ENCODE measurements around the gene S1PR4. TPM values are rescaled to one million over a fixed set of nuclear protein-coding genes. Genes with fewer than 3 reads are reported as not detected.

S1PR4 gene
- total RNA-seq, 2 experiments from 2014 or later, result 70.2 to 73.7 TPM

DNA sequence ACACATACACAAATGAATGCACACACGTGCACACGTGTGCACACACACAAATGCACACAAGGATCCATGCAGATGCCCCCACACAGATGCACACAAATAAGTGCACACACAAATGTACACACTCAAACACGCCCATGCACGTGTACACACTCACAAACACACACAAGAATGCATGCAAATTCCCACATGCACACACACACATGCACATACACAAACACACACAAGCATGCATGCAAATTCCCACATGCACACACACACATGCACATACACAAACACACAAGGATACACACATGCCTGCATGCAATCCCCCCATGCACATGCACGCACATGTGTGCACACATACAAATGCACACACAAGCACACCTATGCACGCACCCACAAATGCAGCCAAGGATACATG, 29.5 kb upstream of the S1PR4 start:
- H3K27ac Mint-ChIP-seq, result no peak overlapping the region
- TF ChIP-seq CTCF (IDR thresholded peaks at IDR 0.05), result no peak
- intact Hi-C loops (cut with DNase I, micrococcal nuclease), result no loop called here
- no peak for ATAC-seq (ENCODE audit: poor library complexity)
- no peaks in the 10 kb centered on the region for H3K27me3 ChIP-seq (ENCODE audit: control insufficient read depth in 1 of 2, insufficient read depth in 2 of 2, low read length in 2 of 2)
- H3K4me1 ChIP-seq (ENCODE audit: insufficient read depth, low read length), result peaks cover 27% of the 10 kb centered on the region
- H3K4me3 Mint-ChIP-seq, result no peak overlapping the region
- peaks cover 0 to 6% of the 10 kb centered on the region in 2 experiments for H3K9me3 ChIP-seq (ENCODE audit: control insufficient read depth in 1 of 2, insufficient read depth in 1 of 2, low read length in 2 of 2)
- no peak for DNase-seq
- no peaks in the 10 kb centered on the region for H3K9me3 Mint-ChIP-seq
- ChIA-PET CTCF (no interaction called here), POLR2A (no interaction called here)
- H3K36me3 Mint-ChIP-seq (ENCODE audit: low read depth), result no peaks in the 10 kb centered on the region
- no peak overlapping the region for H3K4me3 ChIP-seq (ENCODE audit: low read length)
- no peaks in the 10 kb centered on the region for H3K27me3 Mint-ChIP-seq
- H3K27ac ChIP-seq (ENCODE audit: low read depth in 1 of 2, low read length in 2 of 2), result no peak overlapping the region
- H3K4me1 Mint-ChIP-seq (ENCODE audit: low read depth), result no peaks in the 10 kb centered on the region
- H3K36me3 ChIP-seq (ENCODE audit: insufficient read depth, low read length), result peaks cover 7% of the 10 kb centered on the region

DNA sequence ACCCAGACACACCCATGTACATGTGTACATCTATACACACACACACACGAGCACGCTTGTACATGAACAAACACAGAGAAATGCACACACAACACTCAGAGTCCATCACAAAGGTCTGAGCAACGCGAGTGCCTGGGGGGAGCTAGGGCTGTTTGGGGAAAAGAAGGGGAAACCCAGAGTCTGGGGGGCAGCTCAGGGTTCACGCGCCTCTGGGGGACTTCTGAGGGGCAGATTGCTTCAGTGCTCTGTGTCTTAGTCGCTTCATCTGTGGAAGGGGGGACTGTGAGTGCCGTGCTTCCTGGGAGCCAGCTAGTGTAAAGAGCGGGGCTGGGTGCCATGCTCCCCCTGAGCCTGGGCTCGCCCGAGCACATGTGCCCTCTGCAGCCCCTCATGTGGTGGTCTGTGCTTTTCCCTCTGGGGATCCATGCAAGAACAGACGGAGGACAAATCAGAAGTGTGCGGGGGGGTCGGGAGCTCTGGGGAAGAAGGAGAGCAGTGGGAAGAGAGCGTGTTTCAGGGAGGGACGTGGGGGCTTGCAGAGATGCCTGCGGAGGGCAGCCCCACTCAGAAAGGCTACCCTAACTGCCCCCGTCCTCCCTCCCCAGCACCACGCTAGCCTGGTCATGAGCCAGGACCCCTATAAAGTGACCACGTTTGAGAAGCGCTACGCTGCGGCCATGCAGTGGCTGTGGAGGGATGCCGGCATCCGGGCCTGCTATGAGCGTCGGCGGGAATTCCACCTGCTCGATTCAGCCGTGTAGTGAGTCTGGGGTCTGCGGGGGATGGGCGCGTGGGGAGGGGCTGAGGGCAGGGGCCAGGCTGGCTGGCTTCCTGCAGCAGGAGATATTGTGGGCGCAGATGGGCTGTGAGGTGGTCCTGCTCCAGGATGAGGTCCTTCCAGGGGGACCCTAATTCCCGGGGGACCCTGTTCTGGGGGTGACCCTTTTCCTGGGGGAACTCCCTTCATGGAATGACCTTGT, 28.8 kb upstream of the S1PR4 start:
- DNase-seq, result no peak
- Histone ChIP-seq H3K36me3 (ENCODE audit: insufficient read depth, low read length) (peaks cover 7% of the 10 kb centered on the region), H3K9me3 (ENCODE audit: control insufficient read depth in 1 of 2, insufficient read depth in 1 of 2, low read length in 2 of 2) (peaks cover 0 to 6% of the 10 kb centered on the region in 2 experiments), H3K27ac (ENCODE audit: low read depth in 1 of 2, low read length in 2 of 2) (no peak overlapping the region), H3K27me3 (ENCODE audit: control insufficient read depth in 1 of 2, insufficient read depth in 2 of 2, low read length in 2 of 2) (no peaks in the 10 kb centered on the region), H3K4me3 (ENCODE audit: low read length) (no peak overlapping the region), H3K4me1 (ENCODE audit: insufficient read depth, low read length) (peaks cover 34% of the 10 kb centered on the region)
- Mint-ChIP-seq H3K9me3 (no peaks in the 10 kb centered on the region), H3K27ac (no peak overlapping the region), H3K27me3 (no peaks in the 10 kb centered on the region), H3K4me1 (ENCODE audit: low read depth) (no peaks in the 10 kb centered on the region), H3K36me3 (ENCODE audit: low read depth) (no peaks in the 10 kb centered on the region), H3K4me3 (no peak overlapping the region)
- no peak for ATAC-seq (ENCODE audit: poor library complexity)
- POLR2A ChIA-PET, result no interaction called here
- CTCF ChIA-PET, result no interaction called here
- no peak for TF ChIP-seq CTCF (IDR thresholded peaks at IDR 0.05)
- intact Hi-C loops (cut with DNase I, micrococcal nuclease), result no loop called here

DNA sequence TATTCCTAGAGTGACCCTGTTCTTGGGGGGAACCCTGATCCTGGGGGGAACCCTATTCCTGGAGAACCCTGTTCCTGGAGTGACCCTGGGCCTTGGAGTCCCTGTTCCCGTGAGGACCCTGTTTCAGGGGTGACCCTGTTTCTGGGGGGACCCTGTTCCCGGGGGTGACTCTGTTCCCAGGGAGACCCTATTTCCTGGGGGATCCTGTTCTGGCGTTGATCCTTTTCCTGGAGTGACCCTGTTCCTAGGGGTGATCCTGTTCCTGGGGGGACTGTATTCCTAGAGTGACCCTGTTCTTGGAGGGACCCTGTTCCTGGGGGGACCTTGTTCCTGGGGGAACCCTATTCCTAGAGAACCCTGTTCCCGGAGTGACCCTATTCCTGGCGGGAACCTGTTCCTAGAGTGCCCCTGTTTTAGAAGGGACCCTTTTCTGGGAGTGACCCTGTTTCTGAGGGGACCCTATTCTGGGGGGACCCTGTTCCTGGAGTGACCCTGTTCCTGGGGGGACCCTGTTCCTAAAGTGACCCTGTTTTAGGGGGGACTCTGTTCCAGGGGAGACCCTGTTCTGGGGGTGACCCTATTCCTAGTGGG, 27.7 kb upstream of the S1PR4 start:
- Histone ChIP-seq H3K4me1 (ENCODE audit: insufficient read depth, low read length) (peaks cover 44% of the 10 kb centered on the region), H3K9me3 (ENCODE audit: control insufficient read depth in 1 of 2, insufficient read depth in 1 of 2, low read length in 2 of 2) (peaks cover 0 to 6% of the 10 kb centered on the region in 2 experiments), H3K27me3 (ENCODE audit: control insufficient read depth in 1 of 2, insufficient read depth in 2 of 2, low read length in 2 of 2) (no peaks in the 10 kb centered on the region), H3K4me3 (ENCODE audit: low read length) (no peak overlapping the region), H3K27ac (ENCODE audit: low read depth in 1 of 2, low read length in 2 of 2) (no peak overlapping the region), H3K36me3 (ENCODE audit: insufficient read depth, low read length) (peaks cover 7% of the 10 kb centered on the region)
- Mint-ChIP-seq H3K27me3 (no peaks in the 10 kb centered on the region), H3K4me1 (ENCODE audit: low read depth) (no peaks in the 10 kb centered on the region), H3K9me3 (no peaks in the 10 kb centered on the region), H3K4me3 (no peak overlapping the region), H3K36me3 (ENCODE audit: low read depth) (no peaks in the 10 kb centered on the region), H3K27ac (no peak overlapping the region)
- CTCF ChIA-PET, result no interaction called here
- no peak for TF ChIP-seq CTCF (IDR thresholded peaks at IDR 0.05)
- ATAC-seq (ENCODE audit: poor library complexity), result no peak
- intact Hi-C loops (cut with DNase I, micrococcal nuclease), result no loop called here
- DNase-seq, result no peak
- POLR2A ChIA-PET, result interaction anchor here (1.1 kb wide), 2 partner anchors 35 to 36 kb away, joined by 3 to 4 read pairs; partner anchors contain the start of gene NCLN
